ENCODE measurements around the gene IL6R.

GRCh38 chr1:154427173-154428139 is 22.3 kb downstream of the IL6R start:
- no peak for TF ChIP-seq POLR2A (IDR thresholded peaks at IDR 0.05)
- TF ChIP-seq CTCF (IDR thresholded peaks at IDR 0.05) = no peak
- TF ChIP-seq POLR2AphosphoS5 (IDR thresholded peaks at IDR 0.05) = no peak
